GM12878 (cell line): Measurements from ENCODE around the gene USP34. TPM values are rescaled to one million over a fixed set of nuclear protein-coding genes. Genes with fewer than 3 reads are reported as not detected.

ENCODE experiments used
- ATAC-seq: fragments of 200-7000 bp; cut with Tn5 transposase; 3 replicates; pipeline ENCODE4 v1.9.1; 2020; ENCODE audit warnings: mild to moderate bottlenecking, moderate library complexity
- BruUV-seq: library from RNA; stranded (reverse); fragments of 400-500 nt; replicated peaks from 2 replicates; lab custom pipeline; 2021; lab: Mats Ljungman, UMichigan
- CTCF ChIA-PET: fragments of 300-600 bp; sonication (Branson Sonifier 250); formaldehyde crosslinking; extraction: SDS; loops from one replicate; lab custom pipeline; 2021; ENCODE audit warnings: inconsistent platforms; lab: Yijun Ruan, JAX
- POLR2A ChIA-PET: fragments of 350-600 bp; formaldehyde crosslinking; extraction: SDS; loops from one replicate; lab custom pipeline; 2021; ENCODE audit warnings: inconsistent platforms; lab: Charles Lee
- RAD21 ChIA-PET: fragments of 300-600 bp; sonication (Branson Sonifier 250); formaldehyde crosslinking; loops from one replicate; lab custom pipeline; 2023; ENCODE audit warnings: antibody characterized with exemption; ENCODE audit not compliant: unreplicated experiment; lab: Charles Lee
- SMC1A ChIA-PET: fragments of 300-600 bp; sonication (Branson Sonifier 250); formaldehyde crosslinking; loops from one replicate; lab custom pipeline; 2023; ENCODE audit not compliant: unreplicated experiment, uncharacterized antibody; lab: Charles Lee
- DNase-seq: peaks from one replicate; pipeline ENCODE4 v3.0.0-alpha.2; 2011; ENCODE audit warnings: low read depth, low spot score
- FAIRE-seq: peaks from 3 replicates; lab custom pipeline; 2011; peaks lifted over from hg19 to GRCh38; lab: Jason Lieb, UNC
- H2AFZ ChIP-seq: 2 replicates; pipeline ENCODE4 v1.6.0; 2011; ENCODE audit warnings: low read depth, low read length, control low read depth; ENCODE audit not compliant: control insufficient read depth
- H3K27ac ChIP-seq: 2 replicates; pipeline ENCODE4 v1.5.1; 2011; ENCODE audit warnings: control low read depth; ENCODE audit not compliant: control insufficient read depth, insufficient read depth
- H3K27me3 ChIP-seq, 2 experiments: replicated peaks in 1 of 2; 2 replicates each; pipeline versions ENCODE4 v1.6.0 to v1.6.1; 2011; ENCODE audit warnings: low read length in 1 of 2; ENCODE audit not compliant: control insufficient read depth in 2 of 2, insufficient read depth in 2 of 2
- H3K36me3 ChIP-seq, 2 experiments: 2 replicates each; pipeline ENCODE4 v1.5.1; 2011; ENCODE audit warnings: low read length in 1 of 2; ENCODE audit not compliant: control insufficient read depth in 2 of 2, insufficient read depth in 2 of 2
- H3K4me1 ChIP-seq: 2 replicates; pipeline ENCODE4 v1.6.1; 2011; ENCODE audit warnings: mild to moderate bottlenecking, low read length, moderate library complexity, mixed read lengths; ENCODE audit not compliant: control insufficient read depth, insufficient read depth
- H3K4me2 ChIP-seq: 2 replicates; pipeline ENCODE4 v1.6.0; 2011; ENCODE audit warnings: control low read depth; ENCODE audit not compliant: control insufficient read depth, insufficient read depth
- H3K4me3 ChIP-seq: fragments of 200-600 bp; sonication (generic); 2 replicates; pipeline ENCODE4 v1.5.1; 2016
- H3K79me2 ChIP-seq: 2 replicates; pipeline ENCODE4 v1.6.0; 2011; ENCODE audit warnings: low read length; ENCODE audit not compliant: control insufficient read depth, insufficient read depth
- H3K9ac ChIP-seq: 2 replicates; pipeline ENCODE4 v1.8.0; 2011; ENCODE audit warnings: low read length, control low read depth, mixed read lengths; ENCODE audit not compliant: control insufficient read depth, insufficient read depth
- H3K9me3 ChIP-seq: replicated peaks from 3 replicates; pipeline ENCODE4 v1.5.1; 2011; ENCODE audit warnings: mild to moderate bottlenecking, low read length; ENCODE audit not compliant: control insufficient read depth, insufficient read depth
- H4K20me1 ChIP-seq: 2 replicates; pipeline ENCODE4 v1.6.0; 2011; ENCODE audit not compliant: control insufficient read depth, insufficient read depth
- MLLT1 ChIP-seq: fragments of 450-650 bp; IDR thresholded peaks from 2 replicates; pipeline ENCODE4 v1.6.1; 2016; ENCODE audit warnings: mild to moderate bottlenecking
- ZNF622 ChIP-seq: fragments of 450-650 bp; IDR thresholded peaks from 2 replicates; pipeline ENCODE4 v1.6.1; 2017; ENCODE audit warnings: mild to moderate bottlenecking, inconsistent platforms
- ZNF687 ChIP-seq: fragments of 450-650 bp; IDR thresholded peaks from 2 replicates; pipeline ENCODE4 v1.6.1; 2017; ENCODE audit warnings: mild to moderate bottlenecking, moderate library complexity
- WGBS: methylation state at CpG from one replicate; pipeline ENCODE4 v1.1.6; 2016; ENCODE audit warnings: low lambda C conversion rate; ENCODE audit not compliant: insufficient replicate concordance, insufficient coverage; ENCODE audit errors: missing lambda C conversion rate; 5-methylcytosine and 5-hydroxymethylcytosine counted together
- in situ Hi-C: fragments of 300-500 bp; cut with MboI; formaldehyde crosslinking; loops from 9 replicates; pipeline ENCODE4 v1.14.3; 2018; ENCODE audit warnings: mixed read lengths
- intact Hi-C: fragments of 100-400 bp; cut with micrococcal nuclease; formaldehyde crosslinking; loops from one replicate; pipeline ENCODE4 v1.14.2; 2022; ENCODE audit not compliant: unreplicated experiment
- polyA plus RNA-seq, 11 experiments: library from polyadenylated mRNA; depleted of rRNA in 4 of 11; unstranded in 6 of 11; stranded (reverse) in 5 of 11; fragments of >200 nt; fragmentation: Nextera tagmentation in 4 of 11; fragmentation: Illumina TruSeq in 1 of 11; extraction: Ambion mirVana in 4 of 11; extraction: Trizol in 1 of 11; gene quantifications; 1 replicate in 1 of 11; 2 replicates in 10 of 11; pipeline versions ENCODE4 v1.2.1 to v1.2.3, GENCODE V29; 2011 to 2016; ENCODE audit warnings: inconsistent platforms in 2 of 11, missing spikeins in 2 of 11, low read depth in 1 of 11
- total RNA-seq, 4 experiments: library from RNA; depleted of rRNA in 3 of 4; stranded (reverse); fragments of >200 nt in 3 of 4; fragmentation: Illumina TruSeq in 1 of 4; extraction: Trizol in 1 of 4; gene quantifications; 2 replicates each; pipeline versions ENCODE4 v1.2.1 to v1.2.3, GENCODE V29; 2013 to 2021
- TF ChIP-seq, protein P1 (sequence below): fragments of 450-650 bp; formaldehyde crosslinking; IDR thresholded peaks from 2 replicates; pipeline ENCODE4 v1.4.0; 2022; ENCODE audit warnings: mild to moderate bottlenecking, moderate library complexity

Gene USP34
- total and polyA plus RNA-seq, 10 of the 15 experiments (the other 5 are each of a cell fraction or from before 2014, with no cell fraction given), result 26.2 to 106 (median 62.1) TPM

- TF ChIP-seq, protein P1, sequence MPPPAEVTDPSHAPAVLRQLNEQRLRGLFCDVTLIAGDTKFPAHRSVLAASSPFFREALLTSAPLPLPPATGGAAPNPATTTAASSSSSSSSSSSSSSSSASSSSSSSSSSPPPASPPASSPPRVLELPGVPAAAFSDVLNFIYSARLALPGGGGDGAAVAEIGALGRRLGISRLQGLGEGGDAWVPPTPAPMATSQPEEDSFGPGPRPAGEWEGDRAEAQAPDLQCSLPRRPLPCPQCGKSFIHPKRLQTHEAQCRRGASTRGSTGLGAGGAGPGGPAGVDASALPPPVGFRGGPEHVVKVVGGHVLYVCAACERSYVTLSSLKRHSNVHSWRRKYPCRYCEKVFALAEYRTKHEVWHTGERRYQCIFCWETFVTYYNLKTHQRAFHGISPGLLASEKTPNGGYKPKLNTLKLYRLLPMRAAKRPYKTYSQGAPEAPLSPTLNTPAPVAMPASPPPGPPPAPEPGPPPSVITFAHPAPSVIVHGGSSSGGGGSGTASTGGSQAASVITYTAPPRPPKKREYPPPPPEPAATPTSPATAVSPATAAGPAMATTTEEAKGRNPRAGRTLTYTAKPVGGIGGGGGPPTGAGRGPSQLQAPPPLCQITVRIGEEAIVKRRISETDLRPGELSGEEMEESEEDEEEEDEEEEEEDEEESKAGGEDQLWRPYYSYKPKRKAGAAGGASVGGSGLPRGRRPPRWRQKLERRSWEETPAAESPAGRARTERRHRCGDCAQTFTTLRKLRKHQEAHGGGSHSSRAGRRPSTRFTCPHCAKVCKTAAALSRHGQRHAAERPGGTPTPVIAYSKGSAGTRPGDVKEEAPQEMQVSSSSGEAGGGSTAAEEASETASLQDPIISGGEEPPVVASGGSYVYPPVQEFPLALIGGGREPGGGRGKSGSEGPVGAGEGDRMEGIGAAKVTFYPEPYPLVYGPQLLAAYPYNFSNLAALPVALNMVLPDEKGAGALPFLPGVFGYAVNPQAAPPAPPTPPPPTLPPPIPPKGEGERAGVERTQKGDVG (CRISPR knock-in tag), result no peak
- no peak for TF ChIP-seq MLLT1
Observed at GRCh38 chr2:61254536-61254935, 216.4 kb downstream of the USP34 start (continued).

DNA sequence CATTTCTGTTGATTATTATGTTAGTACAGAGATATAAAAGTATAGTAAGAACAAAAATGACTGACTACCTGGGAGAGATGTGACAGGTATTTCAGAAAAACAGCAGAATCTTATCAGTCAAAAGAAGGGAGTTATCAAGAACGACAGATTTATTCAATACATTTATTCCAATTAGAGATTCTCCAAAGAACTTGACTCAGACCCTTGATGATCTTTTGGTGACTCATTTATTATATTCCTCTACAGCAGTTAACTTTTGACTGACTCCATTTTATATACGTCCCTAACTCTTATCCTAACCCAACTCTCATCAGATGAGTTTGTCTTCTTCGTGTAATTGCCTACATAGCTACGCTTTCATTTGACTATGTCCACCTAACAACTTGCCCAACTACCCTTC lies 217.8 kb downstream of the USP34 start:
- DNase-seq (no peak), ATAC-seq (no peak), FAIRE-seq (no peak)
- Histone ChIP-seq H3K9me3 (no peaks in the 10 kb centered on the region), H3K4me2 (no peak overlapping the region), H3K36me3 (peaks cover 0 to 17% of the 10 kb centered on the region in 2 experiments; a peak in 2 of 4 replicates), H3K9ac (no peak overlapping the region), H3K79me2 (no peaks in the 10 kb centered on the region), H3K27ac (no peak overlapping the region), H2AFZ (no peak overlapping the region), H3K27me3 (no peaks in the 10 kb centered on the region), H3K4me3 (no peak overlapping the region), H4K20me1 (no peaks in the 10 kb centered on the region), H3K4me1 (no peaks in the 10 kb centered on the region)
- TF ChIP-seq ZNF687, result no peak
- TF ChIP-seq ZNF622, result no peak
- SMC1A ChIA-PET, result interaction anchor here (1.3 kb wide), 1 partner anchor 79 kb away, joined by 3 read pairs; no protein-coding TSS in a partner anchor
- BruUV-seq, result no TSS peak
- RAD21 ChIA-PET, result no interaction called here
- intact Hi-C loops, result no loop called here
- CTCF ChIA-PET, result interaction anchor here (1.0 kb wide), 1 partner anchor 11 kb away, joined by 5 read pairs; no protein-coding TSS in a partner anchor
- POLR2A ChIA-PET, result no interaction called here
- WGBS, result 96% methylated on average over 4 of the region's 4 CpGs
- in situ Hi-C loops, result no loop called here
